Hepatocyte (in vitro differentiated cells): ENCODE results near the gene VSTM2L. TPM values are rescaled to one million over a fixed set of nuclear protein-coding genes. Genes with fewer than 3 reads are reported as not detected.

Experiments used
- DNase-seq: peaks from one replicate; pipeline ENCODE4 v3.0.0-alpha.2; 2016; ENCODE audit warnings: low spot score
- H2AFZ ChIP-seq: fragments of 200-600 bp; sonication (generic); 2 replicates; pipeline ENCODE4 v1.6.0; 2016; ENCODE audit warnings: antibody characterized with exemption, mild to moderate bottlenecking
- H3K27ac ChIP-seq: fragments of 200-600 bp; sonication (generic); 2 replicates; pipeline ENCODE4 v1.5.1; 2016; ENCODE audit warnings: mild to moderate bottlenecking
- H3K27me3 ChIP-seq: fragments of 200-600 bp; sonication (generic); 2 replicates; pipeline ENCODE4 v1.6.1; 2016
- H3K36me3 ChIP-seq: fragments of 200-600 bp; sonication (generic); replicated peaks from 2 replicates; pipeline ENCODE4 v1.5.1; 2016; ENCODE audit warnings: low read depth; ENCODE audit not compliant: insufficient read depth
- H3K4me1 ChIP-seq: fragments of 200-600 bp; sonication (generic); 2 replicates; pipeline ENCODE4 v1.5.1; 2016; ENCODE audit warnings: mild to moderate bottlenecking, moderate library complexity; ENCODE audit not compliant: insufficient read depth
- H3K4me2 ChIP-seq: fragments of 200-600 bp; sonication (generic); 2 replicates; pipeline ENCODE4 v1.6.0; 2016
- H3K4me3 ChIP-seq: fragments of 200-600 bp; sonication (generic); 2 replicates; pipeline ENCODE4 v1.5.1; 2016; ENCODE audit warnings: mild to moderate bottlenecking
- H3K79me2 ChIP-seq: fragments of 200-600 bp; sonication (generic); 2 replicates; pipeline ENCODE4 v1.6.0; 2017; ENCODE audit warnings: mild to moderate bottlenecking
- H3K9me2 ChIP-seq: fragments of 200-600 bp; sonication (generic); replicated peaks from 2 replicates; pipeline ENCODE4 v1.6.0; 2017; ENCODE audit warnings: mild to moderate bottlenecking; ENCODE audit not compliant: insufficient read depth
- H3K9me3 ChIP-seq: fragments of 200-600 bp; sonication (generic); 2 replicates; pipeline ENCODE4 v1.5.1; 2016; ENCODE audit warnings: low read depth, mild to moderate bottlenecking
- H4K20me1 ChIP-seq: fragments of 200-600 bp; sonication (generic); 2 replicates; pipeline ENCODE4 v1.6.0; 2016; ENCODE audit warnings: mild to moderate bottlenecking; ENCODE audit not compliant: insufficient read depth, poor library complexity, severe bottlenecking
- EZH2 ChIP-seq: fragments of 200-600 bp; sonication (generic); IDR thresholded peaks from 2 replicates; pipeline ENCODE4 v1.6.1; 2016; ENCODE audit warnings: antibody characterized with exemption, mild to moderate bottlenecking, borderline replicate concordance
- EZH2phosphoT487 ChIP-seq: fragments of 200-600 bp; sonication (generic); IDR thresholded peaks from one replicate; pipeline ENCODE4 v1.6.1; 2018; ENCODE audit warnings: antibody characterized with exemption, mild to moderate bottlenecking, low read depth, moderate library complexity; ENCODE audit not compliant: unreplicated experiment, severe bottlenecking
- WGBS: methylation state at CpG from one replicate; pipeline ENCODE4 v1.1.6; 2016; ENCODE audit warnings: low lambda C conversion rate; ENCODE audit errors: missing lambda C conversion rate; 5-methylcytosine and 5-hydroxymethylcytosine counted together
- polyA plus RNA-seq: library from polyadenylated mRNA; unstranded; fragments of >200 nt; fragmentation: Nextera tagmentation; extraction: Ambion mirVana; gene quantifications from 2 replicates; pipeline ENCODE4 v1.2.1, GENCODE V29; 2016
- total RNA-seq: library from RNA; depleted of rRNA; stranded (reverse); fragments of >200 nt; gene quantifications from 2 replicates; pipeline ENCODE4 v1.2.3, GENCODE V29; 2014
- TF ChIP-seq, protein P1 (sequence below): fragments of 200-600 bp; sonication (generic); IDR thresholded peaks from 2 replicates; pipeline ENCODE4 v1.5.1; 2016; ENCODE audit warnings: antibody characterized with exemption, mild to moderate bottlenecking; ENCODE audit not compliant: poor library complexity

Gene VSTM2L
- total and polyA plus RNA-seq, 2 experiments from 2014 or later, result 2.5 to 3.7 TPM

DNA sequence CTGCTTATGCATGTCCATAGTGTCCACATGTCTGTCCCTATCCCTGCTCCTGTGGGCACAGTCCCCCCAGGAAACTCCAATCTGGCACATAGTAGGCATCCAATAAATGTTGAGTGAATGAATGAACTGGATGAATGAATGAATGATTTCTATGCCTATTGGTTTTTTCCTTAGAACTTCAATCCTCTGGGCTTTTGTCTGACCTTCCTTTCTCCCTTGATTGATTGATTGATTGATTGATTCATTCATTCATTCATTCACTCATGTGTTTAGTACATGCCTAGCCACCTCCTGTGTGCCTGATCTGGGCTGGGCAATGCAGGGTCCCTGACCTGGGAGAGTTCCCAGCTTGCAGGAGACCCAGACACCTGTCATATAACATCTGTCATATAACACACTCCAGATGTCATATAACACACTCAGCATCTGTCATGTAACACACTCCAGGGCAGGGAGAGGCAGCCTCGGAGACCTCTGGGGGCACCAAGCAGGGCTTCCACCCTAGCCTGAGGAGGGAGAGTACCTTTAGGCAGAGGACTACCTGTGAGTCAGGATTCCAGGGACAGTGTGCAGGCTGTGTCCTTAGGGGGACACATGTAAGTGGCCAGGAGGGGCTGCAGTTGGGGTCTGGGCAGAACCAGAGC is 17.9 kb downstream of the VSTM2L start:
- TF ChIP-seq EZH2 (no peak), EZH2phosphoT487 (no peak)
- TF ChIP-seq, protein P1, sequence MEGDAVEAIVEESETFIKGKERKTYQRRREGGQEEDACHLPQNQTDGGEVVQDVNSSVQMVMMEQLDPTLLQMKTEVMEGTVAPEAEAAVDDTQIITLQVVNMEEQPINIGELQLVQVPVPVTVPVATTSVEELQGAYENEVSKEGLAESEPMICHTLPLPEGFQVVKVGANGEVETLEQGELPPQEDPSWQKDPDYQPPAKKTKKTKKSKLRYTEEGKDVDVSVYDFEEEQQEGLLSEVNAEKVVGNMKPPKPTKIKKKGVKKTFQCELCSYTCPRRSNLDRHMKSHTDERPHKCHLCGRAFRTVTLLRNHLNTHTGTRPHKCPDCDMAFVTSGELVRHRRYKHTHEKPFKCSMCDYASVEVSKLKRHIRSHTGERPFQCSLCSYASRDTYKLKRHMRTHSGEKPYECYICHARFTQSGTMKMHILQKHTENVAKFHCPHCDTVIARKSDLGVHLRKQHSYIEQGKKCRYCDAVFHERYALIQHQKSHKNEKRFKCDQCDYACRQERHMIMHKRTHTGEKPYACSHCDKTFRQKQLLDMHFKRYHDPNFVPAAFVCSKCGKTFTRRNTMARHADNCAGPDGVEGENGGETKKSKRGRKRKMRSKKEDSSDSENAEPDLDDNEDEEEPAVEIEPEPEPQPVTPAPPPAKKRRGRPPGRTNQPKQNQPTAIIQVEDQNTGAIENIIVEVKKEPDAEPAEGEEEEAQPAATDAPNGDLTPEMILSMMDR, result no peak
- H3K4me3 ChIP-seq, result no peak overlapping the region
- no peaks in the 10 kb centered on the region for H3K9me2 ChIP-seq
- no peak overlapping the region for H3K4me2 ChIP-seq
- no peaks in the 10 kb centered on the region for H3K79me2 ChIP-seq
- DNase-seq, result no peak
- H3K4me1 ChIP-seq, result peaks cover 6% of the 10 kb centered on the region
- no peak overlapping the region for H2AFZ ChIP-seq
- no peaks in the 10 kb centered on the region for H3K36me3 ChIP-seq
- H3K27ac ChIP-seq, result no peak overlapping the region
- WGBS, result 64% methylated on average over 1 of the region's 1 CpG
- H3K27me3 ChIP-seq, result peaks cover 21% of the 10 kb centered on the region
- H4K20me1 ChIP-seq, result no peaks in the 10 kb centered on the region
- H3K9me3 ChIP-seq, result no peaks in the 10 kb centered on the region

DNA sequence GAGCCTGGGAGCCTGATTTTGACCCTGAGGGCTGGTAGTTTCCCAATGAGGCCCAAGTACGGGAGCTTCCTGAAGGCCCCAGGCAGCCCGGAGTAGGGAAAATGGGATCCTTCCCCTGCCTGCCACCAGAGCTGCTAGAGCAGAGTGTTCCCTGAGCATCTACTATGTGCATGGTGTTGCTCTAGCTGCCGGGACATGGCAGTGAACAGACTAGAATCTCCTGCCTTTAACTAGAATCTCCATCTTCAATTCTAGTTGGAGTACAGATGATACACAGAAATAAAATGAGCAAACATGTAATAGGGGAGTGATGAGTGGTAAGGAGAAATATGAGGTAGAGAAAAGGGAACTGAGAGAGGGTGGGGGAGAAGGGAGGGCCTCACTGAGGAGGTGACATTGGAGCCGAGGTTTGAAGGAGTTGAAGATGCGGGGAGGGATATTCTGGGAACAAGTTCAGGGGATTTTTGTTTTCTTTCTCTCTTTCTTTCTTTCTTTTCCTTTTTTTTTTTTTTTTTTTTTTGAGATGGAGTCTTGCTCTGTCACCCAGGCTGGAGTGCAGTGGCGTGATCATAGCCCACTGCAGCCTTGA is 18.5 kb downstream of the VSTM2L start:
- Histone ChIP-seq H3K4me2 (no peak overlapping the region), H3K36me3 (no peaks in the 10 kb centered on the region), H4K20me1 (no peaks in the 10 kb centered on the region), H2AFZ (no peak overlapping the region), H3K9me3 (no peaks in the 10 kb centered on the region), H3K27me3 (peaks cover 15% of the 10 kb centered on the region), H3K79me2 (no peaks in the 10 kb centered on the region), H3K9me2 (no peaks in the 10 kb centered on the region), H3K4me3 (no peak overlapping the region), H3K4me1 (no peaks in the 10 kb centered on the region), H3K27ac (no peak overlapping the region)
- WGBS, result 90% methylated on average over 6 of the region's 6 CpGs
- DNase-seq, result no peak
- no peak for TF ChIP-seq EZH2

- H3K4me1 ChIP-seq, result no peaks in the 10 kb centered on the region
- no peak overlapping the region for H2AFZ ChIP-seq
- no peaks in the 10 kb centered on the region for H3K79me2 ChIP-seq
- H3K9me3 ChIP-seq, result no peaks in the 10 kb centered on the region
- H3K4me3 ChIP-seq, result no peak overlapping the region
- H3K27me3 ChIP-seq, result peaks cover 11% of the 10 kb centered on the region
- 96% methylated on average over 3 of the region's 3 CpGs for WGBS
- TF ChIP-seq, protein P1, result no peak
- TF ChIP-seq EZH2, result no peak
- no peak for TF ChIP-seq EZH2phosphoT487
- H4K20me1 ChIP-seq, result no peaks in the 10 kb centered on the region
- no peaks in the 10 kb centered on the region for H3K36me3 ChIP-seq
- H3K4me2 ChIP-seq, result no peak overlapping the region
- H3K9me2 ChIP-seq, result no peaks in the 10 kb centered on the region
- no peak for DNase-seq
- no peak overlapping the region for H3K27ac ChIP-seq
These were observed 19.1 kb downstream of the VSTM2L start for GRCh38 chr20:37922016-37922415.

DNA sequence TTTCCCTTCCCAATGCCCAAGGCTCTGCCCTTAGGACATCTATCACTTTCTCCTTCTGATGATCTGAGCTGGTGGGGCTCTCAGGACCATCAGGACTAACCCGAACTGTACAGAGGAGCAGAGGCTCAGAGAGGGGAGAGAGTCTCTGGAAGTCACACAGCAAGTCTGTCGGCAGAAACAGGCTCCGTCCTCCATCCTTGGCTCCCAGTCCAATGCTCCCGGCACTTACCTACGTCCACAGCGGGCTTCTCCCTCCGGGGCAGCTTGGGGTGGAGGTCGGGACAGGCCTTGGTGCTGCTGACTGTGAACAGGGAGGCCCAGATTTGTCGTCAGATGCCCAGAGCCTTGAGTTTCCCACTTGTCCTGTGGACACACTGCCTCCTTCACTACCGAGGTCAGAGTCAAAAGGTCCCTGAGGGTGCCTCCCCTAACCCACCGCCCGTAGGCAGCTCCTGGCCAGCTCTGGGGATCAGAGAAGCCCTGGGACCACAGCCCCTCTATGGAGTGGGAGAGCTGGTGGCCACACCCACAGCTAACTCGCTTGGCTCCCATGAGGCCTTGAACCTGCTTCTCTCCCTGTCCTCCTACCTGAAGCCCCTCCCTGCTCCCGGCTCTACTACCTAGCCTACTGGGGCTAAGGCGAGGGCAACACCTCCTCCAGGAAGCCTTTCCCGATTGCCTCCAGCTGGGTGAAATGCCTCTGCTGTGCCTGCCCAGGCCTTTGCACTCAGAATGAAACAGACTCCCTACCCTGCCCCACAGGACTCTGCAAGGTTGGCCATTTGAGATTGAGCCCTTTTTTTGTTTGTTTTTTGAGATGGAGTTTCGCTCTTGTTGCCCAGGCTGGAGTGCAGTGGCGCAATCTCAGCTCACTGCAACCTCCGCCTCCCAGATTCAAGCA is 22.6 kb downstream of the VSTM2L start:
- H2AFZ ChIP-seq, result no peak overlapping the region
- H3K4me2 ChIP-seq, result no peak overlapping the region

More for the DNA sequence above, 22.6 kb downstream of the VSTM2L start:
- H3K9me2 ChIP-seq, result no peaks in the 10 kb centered on the region
- H3K4me1 ChIP-seq, result no peaks in the 10 kb centered on the region
- no peak overlapping the region for H3K4me3 ChIP-seq
- TF ChIP-seq, protein P1, result no peak
- TF ChIP-seq EZH2 (no peak), EZH2phosphoT487 (no peak)
- 80% methylated on average over 19 of the region's 19 CpGs for WGBS
- no peak overlapping the region for H3K27ac ChIP-seq
- no peaks in the 10 kb centered on the region for H3K79me2 ChIP-seq
- H3K9me3 ChIP-seq, result no peaks in the 10 kb centered on the region
- no peak for DNase-seq
- no peaks in the 10 kb centered on the region for H4K20me1 ChIP-seq
- no peaks in the 10 kb centered on the region for H3K27me3 ChIP-seq
- H3K36me3 ChIP-seq, result no peaks in the 10 kb centered on the region
